Limb (tissue), 2 donors: Measurements from ENCODE around the gene TMPRSS6.

Source experiments
- DNase-seq, 2 donors: peaks; one replicate each; pipeline ENCODE4 v3.0.0-alpha.2; 2016; ENCODE audit errors: extremely low spot score in 2 of 2

Gene TMPRSS6

DNA sequence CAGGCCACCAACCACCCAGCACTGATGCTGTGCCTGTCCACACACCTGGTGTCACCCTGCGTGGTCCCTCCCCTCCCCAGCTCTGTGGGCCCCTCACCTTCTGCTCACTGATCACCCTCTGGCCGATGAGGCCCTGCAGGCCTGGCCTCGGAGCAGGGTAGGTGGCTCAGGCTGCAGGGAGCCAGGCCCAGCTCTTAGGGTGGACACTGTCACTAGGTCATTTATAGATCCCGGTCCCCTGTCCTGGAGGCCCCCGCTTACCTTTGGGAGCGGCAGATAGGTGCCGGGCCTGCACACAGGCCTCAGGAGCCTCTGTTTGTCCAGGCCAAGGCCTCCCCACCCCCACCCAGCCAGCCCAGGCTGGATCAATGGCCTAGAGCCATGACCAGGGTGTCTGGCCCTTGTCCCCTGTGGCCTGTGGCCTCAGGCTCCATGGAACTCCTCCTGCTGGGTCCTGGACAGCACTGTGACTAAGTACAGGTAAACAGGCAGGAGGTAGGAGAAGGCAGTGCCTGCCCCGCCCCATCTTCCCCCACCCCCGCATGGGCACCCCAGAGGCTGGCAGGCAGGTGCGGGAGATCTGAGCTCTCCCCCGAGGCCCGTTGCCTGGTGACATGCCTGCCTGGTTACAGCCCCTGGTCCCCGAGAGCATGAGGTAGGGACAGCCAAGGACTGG, at the start of gene TMPRSS6:
Gene TMPRSS6 (minus strand): TSS at position 472 of the 676 bp plus-strand sequence. CDS start 6,296 bp downstream, outside the sequence.
- DNase-seq = no peak

DNA sequence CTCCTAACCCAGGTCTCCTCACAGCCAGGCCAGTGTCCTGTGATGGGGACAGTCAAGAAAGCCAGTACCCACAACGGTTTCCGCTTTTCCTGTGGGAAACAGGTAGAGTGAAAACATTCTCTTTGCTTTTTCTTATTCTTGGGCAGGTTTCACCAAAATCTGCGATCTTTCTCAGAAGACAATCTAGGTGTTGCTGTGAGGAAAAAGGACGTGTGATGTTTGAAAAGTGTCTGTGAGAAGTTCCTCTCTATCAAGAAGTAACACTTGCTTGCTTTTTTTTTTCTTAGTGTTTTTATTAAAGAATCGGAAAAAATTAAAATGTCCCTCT, 49.4 kb upstream of the TMPRSS6 start:
- DNase-seq = no peak

DNA sequence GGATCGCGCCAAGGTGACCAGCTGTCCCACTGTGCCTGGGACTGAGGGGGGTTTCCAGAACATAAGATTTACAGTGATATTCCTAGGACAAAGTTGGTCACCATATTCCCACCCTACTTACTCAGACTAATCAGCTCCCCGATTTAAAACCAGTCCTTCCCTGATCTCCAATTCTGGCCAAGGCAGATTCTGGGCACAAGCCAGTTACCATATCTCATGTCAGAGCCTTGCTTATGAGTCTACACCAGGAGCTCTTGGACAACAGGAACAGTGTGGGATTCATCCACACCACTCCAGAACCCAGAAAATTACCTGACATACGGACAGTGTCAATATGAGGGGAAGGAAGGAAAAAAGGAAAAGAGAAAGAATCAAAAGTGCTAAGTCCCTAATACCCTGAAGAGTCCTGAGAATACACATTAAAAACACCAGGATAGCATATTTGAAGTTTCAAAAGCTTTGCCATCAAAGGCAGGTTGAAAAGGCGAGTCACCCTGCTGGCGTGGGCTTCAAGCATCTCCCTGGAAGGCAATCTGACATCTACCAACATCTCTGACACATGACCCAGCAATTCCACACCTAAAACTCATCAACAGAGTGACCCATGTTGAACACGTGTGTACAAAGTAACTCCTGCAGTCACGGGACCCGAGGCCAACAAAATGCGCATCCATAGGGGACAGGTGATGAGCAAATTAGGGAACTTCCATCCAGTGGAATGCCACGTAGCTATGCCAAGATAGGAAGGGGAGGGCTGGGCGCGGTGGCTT, 48.2 kb upstream of the TMPRSS6 start:
- DNase-seq = no peak

DNA sequence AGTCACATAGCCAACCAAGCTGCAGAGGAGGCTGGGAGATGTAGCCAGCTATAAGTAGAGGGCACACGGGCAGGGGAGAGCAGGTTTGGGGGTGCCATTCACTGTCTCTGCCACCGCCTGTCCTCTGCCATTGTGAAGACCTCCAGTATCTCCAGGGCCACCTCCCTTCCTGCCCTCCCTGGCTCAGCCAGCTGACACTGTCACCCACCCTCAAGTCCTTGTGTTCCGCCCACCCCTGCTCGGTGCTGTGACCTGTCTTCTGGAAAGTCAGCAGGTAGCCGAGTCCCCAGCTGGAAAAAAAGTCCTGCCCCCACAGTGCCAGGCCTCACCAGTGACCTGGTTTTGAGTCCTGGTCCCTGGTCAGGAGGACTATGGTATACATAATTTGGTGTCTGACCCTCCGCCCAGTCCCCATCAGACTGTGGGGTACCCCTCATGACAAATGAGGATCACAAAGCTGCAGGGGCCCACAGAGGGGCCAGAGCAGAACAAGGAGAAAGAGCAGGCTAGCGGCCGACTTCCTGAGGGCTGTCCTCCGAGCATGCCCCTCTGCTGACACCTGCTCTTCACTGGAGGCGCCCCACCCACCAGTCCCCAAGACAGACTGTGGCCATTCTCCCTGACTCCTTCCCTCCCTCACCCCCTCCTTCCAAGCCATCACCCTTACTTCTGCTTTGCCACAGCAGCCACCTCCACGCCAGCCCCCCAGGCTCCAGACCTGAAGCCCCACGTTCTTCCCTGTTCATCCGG, 47.3 kb upstream of the TMPRSS6 start:
- no peak for DNase-seq

DNA sequence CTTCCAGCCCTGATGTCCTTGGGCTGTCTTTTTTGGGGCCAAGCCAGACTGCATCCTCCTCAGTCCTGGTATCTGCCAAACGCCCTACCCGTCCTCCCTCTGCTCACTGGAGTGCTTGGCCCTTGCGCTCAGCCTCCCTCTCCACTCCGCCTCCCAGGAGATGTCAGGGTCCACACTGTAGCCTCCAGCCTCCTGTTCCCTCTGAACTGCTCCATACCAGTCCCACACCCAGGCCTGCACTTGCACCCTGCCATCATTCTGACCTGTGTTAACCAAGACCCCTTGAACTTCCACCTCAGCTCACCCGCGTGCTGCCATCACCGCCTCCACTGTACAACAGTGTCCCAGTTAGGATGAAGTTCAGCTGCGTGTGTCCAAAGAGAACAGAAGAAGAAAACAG, 46.5 kb upstream of the TMPRSS6 start:
- DNase-seq = no peak

DNA sequence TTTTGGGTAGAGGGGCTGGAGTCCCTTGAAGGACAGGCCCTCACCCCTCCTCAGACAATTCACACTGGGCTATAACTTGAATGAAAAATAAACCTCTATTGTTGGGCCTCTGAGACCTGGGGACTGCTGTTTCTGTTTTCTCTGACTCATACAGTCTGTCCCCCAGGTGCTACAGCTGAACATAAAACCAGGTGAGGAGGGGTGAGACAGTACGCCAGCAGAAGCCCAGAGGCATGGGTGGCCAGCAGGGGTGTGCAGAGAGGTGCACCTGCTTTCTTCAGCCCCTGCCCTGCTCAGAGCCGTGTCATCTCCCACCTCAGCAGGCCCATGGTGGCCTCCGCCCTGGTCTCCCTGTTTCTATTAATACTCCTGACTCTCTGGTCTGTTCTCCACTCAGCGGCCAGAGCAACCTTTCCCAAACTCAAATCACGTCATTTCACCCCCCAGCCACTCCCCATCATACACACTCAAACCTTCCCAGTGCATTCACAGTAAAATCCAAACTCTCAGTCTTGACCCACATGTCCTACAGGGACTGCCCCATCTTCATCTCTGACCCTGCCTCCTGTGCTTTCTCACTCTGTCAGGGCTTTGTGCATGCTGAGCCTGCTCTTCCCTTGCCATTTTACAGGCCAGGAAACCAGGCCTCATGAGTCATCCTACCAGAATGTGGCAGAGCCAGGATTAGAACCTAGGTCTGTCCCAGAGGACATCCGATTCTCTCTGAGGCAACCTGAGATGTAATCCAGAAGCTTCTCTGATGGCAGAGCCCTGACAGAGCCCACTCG, 45.6 kb upstream of the TMPRSS6 start:
- no peak for DNase-seq

DNA sequence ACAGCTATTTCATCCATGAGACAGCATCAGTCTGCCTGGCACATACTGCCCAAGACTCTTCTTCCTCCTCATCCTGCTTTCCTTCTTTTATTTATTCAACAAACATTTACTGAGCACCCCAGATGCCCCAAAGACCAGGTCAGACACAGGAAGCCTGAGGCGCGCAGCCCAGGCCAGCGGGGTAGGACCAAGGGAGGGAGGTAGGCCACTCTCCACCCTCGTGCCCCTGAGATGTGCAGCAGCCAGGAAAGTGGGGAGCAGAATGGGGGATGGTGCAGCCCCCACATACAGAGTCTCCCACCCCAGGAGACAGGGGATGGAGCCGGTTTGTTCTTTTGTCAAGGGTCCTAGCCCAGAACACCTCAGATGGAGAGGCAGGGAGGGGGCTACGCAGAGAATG, 44.4 kb upstream of the TMPRSS6 start:
- no peak for DNase-seq

DNA sequence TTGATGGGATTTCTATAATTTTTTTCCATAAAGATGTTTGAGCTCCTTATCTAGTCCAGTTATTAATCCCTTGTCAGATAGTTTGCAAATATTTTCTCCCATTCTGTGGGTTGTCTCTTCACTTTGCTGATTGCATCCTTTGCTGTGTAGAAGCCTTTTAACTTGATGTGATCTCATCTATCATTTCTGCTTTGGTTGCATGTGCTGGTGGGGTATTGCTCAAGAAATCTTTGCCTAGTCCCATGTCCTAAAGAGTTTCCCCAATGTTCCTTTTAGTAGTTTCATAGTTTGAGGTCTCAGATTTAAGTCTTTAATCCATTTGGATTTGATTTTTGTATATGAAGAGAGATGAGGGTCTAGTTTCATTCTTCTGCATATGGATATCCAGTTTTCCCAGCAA, 41.9 kb upstream of the TMPRSS6 start:
- no peak for DNase-seq

DNA sequence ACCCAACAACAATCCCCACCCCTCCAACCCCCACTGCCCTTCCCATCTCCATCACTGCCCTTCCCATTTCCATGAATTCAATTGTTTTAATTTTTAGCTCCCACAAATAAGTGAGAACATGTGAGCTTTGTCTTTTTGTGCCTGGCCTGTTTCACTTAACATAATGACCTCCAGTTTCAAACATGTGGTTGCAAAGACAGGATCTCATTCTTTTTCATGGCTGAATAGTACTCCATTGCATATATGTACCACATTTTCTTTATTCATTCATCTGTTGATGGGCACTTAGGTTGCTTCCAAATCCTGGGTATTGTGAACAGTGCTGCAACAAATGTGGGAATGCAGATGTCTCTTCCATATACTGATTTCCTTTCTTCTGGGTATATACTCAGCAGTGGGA, 41.2 kb upstream of the TMPRSS6 start:
- DNase-seq = no peak

DNA sequence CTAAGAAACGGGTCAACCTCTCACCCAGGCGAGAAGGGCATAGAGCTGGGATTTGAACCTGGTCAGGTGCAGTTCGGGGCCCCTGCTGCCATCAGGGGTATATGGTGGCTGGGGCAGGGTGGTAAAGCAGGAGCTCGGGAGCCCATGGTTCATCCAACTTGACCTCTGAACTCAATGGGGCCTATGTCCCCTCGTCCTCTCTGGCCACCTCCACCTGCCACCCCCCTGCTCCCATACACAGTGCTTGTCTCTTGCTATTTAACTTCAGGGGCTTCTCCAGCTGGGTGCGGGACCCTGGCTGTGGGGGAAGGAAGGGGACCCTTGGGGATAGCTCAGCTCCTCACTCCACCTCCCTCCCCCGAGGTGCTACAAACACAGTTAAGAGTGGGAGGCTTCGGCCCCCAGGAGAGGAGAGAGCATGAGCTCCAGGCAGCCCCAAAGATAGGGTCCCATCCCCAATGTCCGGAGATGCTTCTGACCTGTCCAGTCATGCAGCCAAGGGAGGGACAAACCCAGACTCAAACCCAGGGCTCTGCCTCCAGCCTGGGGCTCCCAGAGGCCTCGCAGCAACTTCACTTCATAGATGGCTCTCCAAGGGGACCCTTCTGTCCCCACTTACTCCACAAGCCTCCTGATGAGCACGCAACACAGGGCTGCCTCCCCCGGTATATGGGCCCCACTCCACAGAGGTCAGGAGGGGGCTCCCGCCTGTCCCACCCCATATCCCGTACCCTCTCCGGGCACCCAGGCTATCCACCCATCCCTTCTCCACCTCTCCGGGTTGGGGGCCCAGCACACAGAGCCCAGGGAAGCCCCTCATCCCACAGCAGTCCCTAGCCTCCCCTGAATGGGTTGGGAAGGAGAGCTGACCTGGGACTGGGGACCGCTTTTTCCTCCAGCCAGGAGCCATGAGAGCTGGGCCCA, 39.5 kb upstream of the TMPRSS6 start:
- DNase-seq = no peak

DNA sequence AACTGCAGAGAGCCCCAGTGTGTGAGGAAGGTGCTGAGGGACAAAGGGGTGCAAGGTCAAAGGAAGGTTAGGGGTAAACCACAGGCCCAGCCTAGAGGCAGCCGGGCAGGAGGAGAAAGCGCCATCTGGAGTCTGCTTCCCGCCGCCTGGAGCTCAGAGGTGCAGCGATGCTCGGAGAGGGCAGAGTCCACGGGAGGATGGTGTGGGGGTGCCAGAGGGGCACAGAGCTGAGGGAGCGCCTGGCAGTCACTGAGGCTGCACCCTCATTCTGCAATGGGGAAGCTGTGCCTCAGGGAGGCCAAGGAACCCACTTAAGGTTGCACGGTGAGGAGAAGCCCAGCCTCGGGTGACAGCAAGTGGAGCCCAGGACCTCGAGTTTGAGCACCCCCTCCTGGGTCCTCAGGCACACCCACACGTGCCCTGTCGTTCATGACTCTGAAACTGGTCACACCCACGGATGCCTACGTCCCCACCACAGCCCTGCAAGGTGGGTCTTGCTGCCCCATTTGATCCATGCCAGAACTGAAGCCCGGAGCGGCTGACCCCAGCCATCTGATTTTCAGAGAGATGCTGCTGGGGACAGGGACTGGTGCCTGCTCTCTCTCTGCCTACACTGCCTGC, 38.6 kb upstream of the TMPRSS6 start:
- DNase-seq = no peak

DNA sequence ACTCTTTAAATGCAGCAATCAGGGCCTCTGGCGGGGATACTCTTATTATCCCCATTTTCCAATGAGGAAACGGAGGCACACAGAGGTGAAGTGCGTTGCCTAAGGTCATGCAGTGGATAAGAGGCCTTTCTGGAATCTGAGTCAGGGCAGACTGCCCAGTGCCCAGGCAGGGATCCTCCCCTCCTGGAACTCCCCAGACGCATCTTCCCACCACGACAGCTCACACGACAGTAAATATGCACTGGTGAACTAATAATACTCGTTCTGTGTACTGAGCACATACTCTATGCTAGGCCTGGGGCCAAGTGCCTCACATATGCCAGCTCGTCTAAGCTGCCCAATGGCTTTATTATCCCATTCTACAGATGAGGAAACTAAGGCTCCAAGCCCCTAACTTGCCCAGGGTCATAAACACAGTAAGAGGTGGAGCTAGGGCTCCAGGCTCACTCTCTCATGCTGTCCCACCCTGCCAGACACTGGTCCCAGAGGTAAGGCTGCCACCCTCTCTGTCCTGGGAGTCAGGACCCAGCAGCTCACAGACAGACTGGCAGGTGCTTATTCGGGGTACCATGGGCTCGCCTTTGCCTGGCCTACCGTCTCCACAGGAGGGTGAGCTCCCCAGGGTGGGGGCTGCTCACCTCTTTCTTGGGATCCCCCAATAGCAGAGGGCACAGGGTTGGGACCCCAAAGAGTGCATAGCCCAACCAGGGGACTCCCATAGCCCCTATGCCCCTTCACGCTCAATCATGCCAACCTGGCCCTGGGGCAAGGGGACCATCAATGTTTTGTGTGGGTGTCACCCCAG, 37.9 kb upstream of the TMPRSS6 start:
- no peak for DNase-seq

DNA sequence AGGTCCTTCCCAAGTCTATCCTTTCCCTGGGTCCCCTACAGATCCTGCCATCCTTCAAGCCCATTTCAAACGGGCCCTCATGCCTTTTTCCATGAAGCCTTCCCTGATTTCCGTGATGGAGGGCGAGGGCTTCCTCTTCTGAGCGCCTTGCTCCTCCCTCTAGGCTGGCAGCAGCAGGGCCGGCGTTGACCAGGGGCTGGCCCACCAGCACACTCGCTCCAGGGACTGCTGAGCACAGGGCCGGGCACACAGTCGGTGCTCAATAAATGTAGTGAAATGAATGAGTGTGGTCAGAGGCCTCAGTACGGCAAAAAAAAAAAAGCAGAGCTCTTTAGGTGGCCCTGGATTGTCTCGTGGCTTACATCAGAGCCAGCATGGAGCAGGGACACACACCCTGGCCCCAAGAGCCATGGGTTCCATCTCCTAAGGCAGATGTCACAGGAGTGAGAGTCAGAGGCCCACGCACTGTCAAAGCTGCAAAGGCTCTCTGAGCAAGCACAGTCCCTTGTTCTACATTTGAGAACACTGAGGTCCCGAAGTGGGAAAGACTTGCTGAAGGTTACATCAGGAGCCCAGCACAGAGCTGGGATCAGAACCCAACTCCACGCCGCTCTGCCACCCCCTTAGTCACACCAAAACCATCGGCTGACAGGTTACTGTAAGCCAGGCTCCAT, 37.1 kb upstream of the TMPRSS6 start:
- DNase-seq = no peak

DNA sequence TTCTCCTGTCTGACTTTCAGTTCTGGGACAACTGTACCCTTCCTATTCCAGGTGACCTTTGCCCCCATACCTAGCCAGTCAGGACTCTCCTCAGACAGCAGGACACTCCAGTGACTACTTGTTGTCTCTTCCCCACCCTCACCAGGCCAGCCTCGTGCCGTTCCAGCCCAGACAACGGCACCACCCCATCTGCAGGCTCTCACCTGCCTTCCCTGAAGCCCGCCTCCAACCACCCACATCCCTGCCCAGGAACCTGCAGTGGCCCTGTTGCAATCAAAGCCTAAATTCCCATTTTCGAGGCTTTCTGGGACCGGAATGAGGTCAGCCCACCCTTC, 36.5 kb upstream of the TMPRSS6 start:
- DNase-seq = no peak

DNA sequence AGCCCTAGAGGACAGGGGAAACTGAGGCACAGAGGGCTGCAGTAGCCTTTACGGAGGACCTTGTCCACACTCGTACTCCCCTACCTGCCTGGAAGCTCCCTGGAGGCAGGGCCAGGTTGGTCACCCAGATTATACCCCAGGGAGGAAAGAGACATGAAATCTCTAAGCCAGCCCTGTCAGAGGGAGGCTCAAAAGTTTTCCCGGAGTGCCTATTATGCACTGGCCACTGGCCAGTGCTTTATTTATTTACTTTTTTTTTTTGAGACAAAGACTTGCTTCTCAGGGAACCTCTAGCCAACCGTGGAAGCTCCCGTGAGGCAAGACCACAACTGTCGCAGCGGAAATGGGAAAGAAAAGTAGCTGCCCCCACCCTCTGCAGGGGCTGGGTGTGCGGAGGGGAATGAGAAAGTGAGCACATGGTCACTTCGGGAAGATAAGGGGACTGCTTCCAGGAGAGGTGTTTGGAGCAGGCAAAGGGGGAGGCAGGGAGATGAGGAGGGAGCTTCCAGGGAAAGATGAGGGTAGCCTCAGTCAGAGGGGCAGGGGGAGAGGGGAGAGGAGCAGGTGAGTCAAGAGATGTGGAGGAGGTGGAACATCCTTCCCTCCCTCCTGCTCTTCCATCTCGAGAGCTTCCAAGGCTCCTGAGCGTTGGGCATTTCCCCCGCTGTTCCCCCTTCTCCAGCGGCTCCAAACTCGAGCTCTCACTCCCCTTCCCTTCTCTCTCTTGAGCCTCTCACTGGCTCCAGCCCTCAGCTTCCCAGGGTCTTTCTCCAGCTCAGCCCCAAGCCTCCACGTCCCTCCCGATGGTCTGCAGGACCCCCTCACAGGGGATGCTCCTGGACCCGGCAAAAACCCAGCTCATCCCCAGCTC, 35.9 kb upstream of the TMPRSS6 start:
- DNase-seq = no peak

DNA sequence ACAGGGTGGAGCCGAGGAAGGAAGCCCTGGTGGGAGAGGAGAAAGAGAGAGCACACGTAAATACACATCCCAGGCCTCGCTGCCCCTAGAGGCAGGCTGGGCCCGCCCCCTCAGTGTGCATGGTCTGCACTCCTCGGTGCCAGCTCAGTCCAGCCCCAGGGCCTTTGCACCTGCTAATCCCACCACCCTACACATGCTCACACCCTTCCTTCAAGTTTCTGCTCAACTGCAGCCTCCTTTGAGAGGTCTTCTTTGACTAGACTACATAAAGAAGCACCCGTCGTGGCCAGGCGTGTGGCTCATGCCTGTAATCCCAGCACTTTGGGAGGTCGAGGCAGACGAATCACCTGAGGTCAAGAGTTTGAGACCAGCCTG, 34.7 kb upstream of the TMPRSS6 start:
- DNase-seq = no peak

DNA sequence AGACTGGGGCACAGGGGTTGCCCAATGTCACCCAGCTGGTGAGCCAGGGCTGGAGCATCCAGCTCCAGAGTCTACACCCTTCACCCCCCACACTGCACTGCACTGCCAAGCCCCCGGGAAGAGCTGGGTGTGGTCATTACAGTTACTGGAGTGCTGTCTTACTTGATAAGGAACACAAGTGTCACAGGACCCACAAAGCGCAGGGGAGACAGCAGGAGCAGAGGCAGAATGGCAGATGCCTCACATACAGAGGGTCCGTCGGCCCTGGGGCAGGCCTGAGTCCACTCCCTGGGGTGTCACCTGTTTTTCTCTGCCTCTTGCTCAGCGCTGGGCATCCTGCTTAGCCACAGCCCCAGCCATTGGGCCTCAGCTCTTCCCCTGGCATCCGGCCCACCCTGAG, 32.5 kb upstream of the TMPRSS6 start:
- DNase-seq = no peak

DNA sequence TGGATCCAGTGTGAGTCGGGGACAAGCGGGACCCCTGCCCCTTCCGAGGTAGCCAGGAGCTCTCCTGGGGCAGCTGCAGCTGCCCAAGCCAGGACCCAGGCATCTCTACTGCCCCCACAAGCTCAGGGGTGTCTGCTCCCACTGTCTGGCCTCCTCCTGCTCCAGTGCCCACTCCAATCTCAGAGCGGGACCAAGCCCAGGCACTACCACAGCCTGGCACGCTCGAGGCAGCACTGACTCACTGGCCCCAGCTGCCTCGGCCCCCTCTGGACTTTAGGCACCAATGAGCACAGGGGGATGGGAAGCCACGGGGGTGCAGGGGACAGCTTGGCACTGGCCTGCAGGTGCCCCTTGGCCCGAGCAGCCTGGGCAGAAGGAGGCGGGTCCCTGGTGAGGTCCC, 32.0 kb upstream of the TMPRSS6 start:
- DNase-seq = no peak
